Measurements from ENCODE around the gene HS6ST3. TPM values are rescaled to one million over a fixed set of nuclear protein-coding genes. Genes with fewer than 3 reads are reported as not detected.

Gene HS6ST3
- total and polyA plus RNA-seq, 2 donors (not counting 3 experiments of a cell fraction or from before 2014, with no cell fraction given) = 0.03 to 0.15 TPM

DNA sequence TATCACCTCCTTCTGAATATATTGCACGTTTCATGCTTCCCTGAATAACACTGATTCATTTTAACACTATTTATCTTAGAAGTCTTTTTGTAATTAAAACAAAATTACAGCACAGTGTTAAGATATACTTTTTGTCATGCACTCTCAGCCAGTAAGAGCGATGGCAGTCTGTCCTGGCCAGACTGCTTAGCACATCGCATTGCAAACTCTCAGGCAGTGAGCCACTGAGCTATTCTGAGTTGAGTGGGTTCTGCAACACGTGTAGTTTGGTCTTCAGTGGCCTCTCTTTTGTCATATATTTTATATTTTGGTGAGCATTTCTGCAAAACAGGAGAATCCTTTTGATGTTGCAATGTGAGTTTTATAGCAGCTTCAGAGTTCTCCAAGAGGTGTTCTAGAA lies 332.1 kb downstream of the HS6ST3 start:
- dilution Hi-C loops (cut with MboI; ENCODE audit: extremely low pct_ligation_motif_present, low sequenced_read_pairs) = no loop called here
- Histone ChIP-seq H4K20me1 (replicated peaks; ENCODE audit: control insufficient read depth, extremely low read depth, insufficient read depth, low read length) (no peaks in the 10 kb centered on the region), H3K9me1 (replicated peaks; ENCODE audit: control insufficient read depth, extremely low read depth, insufficient read depth, low read length) (no peaks in the 10 kb centered on the region), H3K4me3 (replicated peaks in 1 of 3; ENCODE audit: insufficient read depth in 1 of 3, low read depth in 1 of 3, low read length in 3 of 3) (no peak overlapping the region), H3K4me2 (ENCODE audit: insufficient read depth, low read length) (no peak overlapping the region), H3K27ac (ENCODE audit: insufficient read depth, low read depth, low read length) (no peak overlapping the region), H3K4me1 (ENCODE audit: control insufficient read depth, extremely low read depth, insufficient read depth, low read length) (no peaks in the 10 kb centered on the region), H3K9me3 (replicated peaks; ENCODE audit: control insufficient read depth, insufficient read depth, low read length) (no peaks in the 10 kb centered on the region), H3K27me3 (ENCODE audit: control insufficient read depth in 2 of 2, insufficient read depth in 2 of 2, low read length in 2 of 2) (no peaks in the 10 kb centered on the region), H2AFZ (ENCODE audit: low read depth, low read length) (no peak overlapping the region), H3K36me3 (ENCODE audit: control insufficient read depth in 2 of 2, extremely low read depth in 1 of 2, insufficient read depth in 2 of 2, low read length in 2 of 2) (no peaks in the 10 kb centered on the region), H3K9ac (replicated peaks; ENCODE audit: extremely low read depth, insufficient read depth, low read length) (no peak overlapping the region), H3K79me2 (ENCODE audit: control insufficient read depth, insufficient read depth, low read length) (no peaks in the 10 kb centered on the region)
- intact Hi-C loops (cut with micrococcal nuclease) = no loop called here
- FAIRE-seq (no peak), DNase-seq (ENCODE audit: low read depth, low spot score) (no peak)
- BruUV-seq (replicated peaks) = no TSS peak
- ChIA-PET CTCF (no interaction called here), POLR2A (no interaction called here)
- TF ChIP-seq GATA2 (IDR thresholded peaks at IDR 0.05; ENCODE audit: insufficient read depth, insufficient read length, low read depth, low read length) = no peak
- TF ChIP-seq POLR2AphosphoS5 (IDR thresholded peaks at IDR 0.05; ENCODE audit: insufficient read depth, low read depth, low read length) = no peak
- no peak for TF ChIP-seq MYC (IDR thresholded peaks at IDR 0.05; ENCODE audit: low read depth, low read length)
- TF ChIP-seq JUN (IDR thresholded peaks at IDR 0.05; ENCODE audit: borderline replicate concordance, insufficient read depth, insufficient read length, low read depth) = no peak
- no peak for TF ChIP-seq EZH2 (IDR thresholded peaks at IDR 0.05; ENCODE audit: borderline replicate concordance, low read depth, low read length, severe bottlenecking)
- TF ChIP-seq FOS (IDR thresholded peaks at IDR 0.05; ENCODE audit: borderline replicate concordance, insufficient read depth, low read length) = no peak
- no peak for TF ChIP-seq POLR2A (IDR thresholded peaks at IDR 0.05; ENCODE audit: low read depth, low read length)
- TF ChIP-seq, protein P1, sequence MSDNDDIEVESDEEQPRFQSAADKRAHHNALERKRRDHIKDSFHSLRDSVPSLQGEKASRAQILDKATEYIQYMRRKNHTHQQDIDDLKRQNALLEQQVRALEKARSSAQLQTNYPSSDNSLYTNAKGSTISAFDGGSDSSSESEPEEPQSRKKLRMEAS (IDR thresholded peaks at IDR 0.05; ENCODE audit: insufficient read depth, insufficient read length) = no peak
- TF ChIP-seq, protein P2, sequence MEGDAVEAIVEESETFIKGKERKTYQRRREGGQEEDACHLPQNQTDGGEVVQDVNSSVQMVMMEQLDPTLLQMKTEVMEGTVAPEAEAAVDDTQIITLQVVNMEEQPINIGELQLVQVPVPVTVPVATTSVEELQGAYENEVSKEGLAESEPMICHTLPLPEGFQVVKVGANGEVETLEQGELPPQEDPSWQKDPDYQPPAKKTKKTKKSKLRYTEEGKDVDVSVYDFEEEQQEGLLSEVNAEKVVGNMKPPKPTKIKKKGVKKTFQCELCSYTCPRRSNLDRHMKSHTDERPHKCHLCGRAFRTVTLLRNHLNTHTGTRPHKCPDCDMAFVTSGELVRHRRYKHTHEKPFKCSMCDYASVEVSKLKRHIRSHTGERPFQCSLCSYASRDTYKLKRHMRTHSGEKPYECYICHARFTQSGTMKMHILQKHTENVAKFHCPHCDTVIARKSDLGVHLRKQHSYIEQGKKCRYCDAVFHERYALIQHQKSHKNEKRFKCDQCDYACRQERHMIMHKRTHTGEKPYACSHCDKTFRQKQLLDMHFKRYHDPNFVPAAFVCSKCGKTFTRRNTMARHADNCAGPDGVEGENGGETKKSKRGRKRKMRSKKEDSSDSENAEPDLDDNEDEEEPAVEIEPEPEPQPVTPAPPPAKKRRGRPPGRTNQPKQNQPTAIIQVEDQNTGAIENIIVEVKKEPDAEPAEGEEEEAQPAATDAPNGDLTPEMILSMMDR (IDR thresholded peaks at IDR 0.05; ENCODE audit: extremely low read depth in 1 of 2, insufficient read depth in 1 of 2, low read depth in 1 of 2, low read length in 2 of 2) = no peak

All from endothelial cell of umbilical vein (primary cell).